PC-3 (cell line): ENCODE data around the gene HDHD3.

Experiments used
- CTCF ChIP-seq: fragments of 300-600 bp; sonication (generic); conservative IDR thresholded peaks from 2 replicates; pipeline ENCODE4 v1.5.1; 2017; ENCODE audit warnings: antibody characterized with exemption, low read depth, mild to moderate bottlenecking, low read length
- EZH2phosphoT487 ChIP-seq: fragments of 300-600 bp; sonication (generic); IDR thresholded peaks from 2 replicates; pipeline ENCODE4 v1.6.1; 2018; ENCODE audit warnings: mild to moderate bottlenecking, antibody characterized with exemption, low read length, borderline replicate concordance

- no peak for TF ChIP-seq CTCF
- no peak for TF ChIP-seq EZH2phosphoT487
Observed at GRCh38 chr9:113345190-113345589, 31.6 kb downstream of the HDHD3 start.
